Smooth muscle cell of bladder (primary cell): ENCODE results near the gene PRAC1. TPM values are rescaled to one million over a fixed set of nuclear protein-coding genes. Genes with fewer than 3 reads are reported as not detected.

Experiments
- total RNA-seq: library from RNA; depleted of rRNA; stranded (reverse); fragments of >200 nt; gene quantifications from 2 replicates; pipeline ENCODE4 v1.2.3, GENCODE V29; 2014

PRAC1 gene
- total RNA-seq = not detected in 2 replicates

DNA sequence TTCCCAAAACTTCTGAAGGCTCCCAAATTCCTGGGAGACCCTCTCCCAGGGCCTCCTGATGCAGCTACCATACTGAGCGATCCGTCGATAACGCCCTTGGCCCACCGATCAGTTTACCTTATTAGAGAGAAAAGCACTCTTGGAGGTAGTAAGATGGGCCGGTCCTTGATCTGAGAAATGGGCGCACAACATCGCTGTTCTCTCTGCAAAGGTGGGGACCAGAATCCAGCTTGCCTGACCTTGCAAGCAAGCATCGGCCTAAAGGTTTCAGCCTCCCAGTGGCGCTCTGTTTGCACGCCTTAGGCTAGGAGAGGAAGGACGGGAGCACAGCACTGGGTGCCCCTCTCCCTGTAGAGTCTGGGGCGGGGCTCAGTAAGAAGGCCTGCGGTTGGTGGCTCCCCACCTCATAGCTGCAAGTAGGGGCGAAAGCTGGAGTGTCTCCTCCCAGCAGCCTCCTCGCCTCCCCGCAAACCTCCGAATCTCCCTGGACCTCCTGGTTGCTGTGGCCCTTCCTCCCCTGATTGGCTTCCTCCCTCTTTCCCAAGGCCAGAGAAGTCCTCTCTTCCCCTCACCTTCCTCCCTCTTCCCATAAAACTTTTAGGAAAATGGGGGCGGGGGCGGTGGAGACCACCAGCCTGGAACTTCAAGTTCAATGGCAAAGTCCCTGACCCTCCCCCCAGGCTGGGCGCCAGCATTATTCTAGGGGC is at the start of gene PRAC1:
TSS of gene PRAC1 (minus strand) at position 318 of the 707 bp plus-strand sequence. CDS start at position 192, 126 bp downstream.

DNA sequence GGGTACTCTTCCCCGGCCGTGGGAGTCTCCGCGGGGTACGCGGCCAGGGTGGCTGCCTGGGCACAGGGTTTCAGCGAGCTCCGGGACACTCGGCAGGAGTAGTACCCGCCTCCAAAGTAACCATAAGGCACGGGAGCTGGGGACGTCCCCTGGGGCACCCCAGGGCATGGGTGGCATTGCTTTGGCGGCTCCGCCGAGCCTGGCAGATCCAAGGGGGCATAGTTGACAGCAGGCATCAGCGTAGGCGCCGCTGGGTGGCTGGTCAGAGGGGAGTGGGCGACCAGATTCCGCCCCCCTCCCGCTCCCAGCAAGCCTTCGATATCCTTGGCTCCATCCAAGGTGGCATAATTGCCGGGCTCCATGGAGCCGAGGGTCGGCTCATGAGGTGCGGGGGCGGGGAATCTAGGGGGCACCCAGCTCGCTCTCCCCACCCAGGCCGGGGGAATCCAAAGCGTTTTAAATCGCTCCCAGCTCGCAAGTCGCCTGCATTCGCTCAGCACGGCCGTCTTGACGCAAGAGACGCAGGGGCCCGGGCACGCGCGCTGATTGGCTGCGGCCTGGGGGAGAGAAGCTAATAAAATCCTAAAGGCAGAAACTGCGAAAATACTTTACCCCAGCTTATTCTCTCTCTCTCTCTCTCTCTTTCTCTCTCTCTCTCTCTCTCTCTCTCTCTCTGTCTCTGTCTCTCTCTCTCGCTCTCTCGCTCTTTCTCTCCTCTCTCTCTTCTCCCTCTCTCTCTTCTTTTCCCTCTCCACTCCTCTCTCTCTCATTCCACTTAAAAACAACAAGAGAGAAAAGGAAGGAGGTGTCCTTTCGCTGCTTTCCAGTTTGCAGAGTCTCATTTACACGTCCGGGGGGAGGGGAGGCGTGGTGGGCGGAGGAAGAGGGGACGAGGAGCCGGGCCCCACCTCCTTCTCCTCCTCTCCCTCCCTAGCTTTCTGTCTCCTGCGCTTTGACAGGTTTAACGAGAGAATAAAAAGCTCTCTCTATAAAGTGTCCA is 6.2 kb upstream of the PRAC1 start, which contains the start of gene HOXB13:
TSS of gene HOXB13 (minus strand) at position 519 of the 1,000 bp plus-strand sequence. CDS start at position 362, 157 bp downstream.

DNA sequence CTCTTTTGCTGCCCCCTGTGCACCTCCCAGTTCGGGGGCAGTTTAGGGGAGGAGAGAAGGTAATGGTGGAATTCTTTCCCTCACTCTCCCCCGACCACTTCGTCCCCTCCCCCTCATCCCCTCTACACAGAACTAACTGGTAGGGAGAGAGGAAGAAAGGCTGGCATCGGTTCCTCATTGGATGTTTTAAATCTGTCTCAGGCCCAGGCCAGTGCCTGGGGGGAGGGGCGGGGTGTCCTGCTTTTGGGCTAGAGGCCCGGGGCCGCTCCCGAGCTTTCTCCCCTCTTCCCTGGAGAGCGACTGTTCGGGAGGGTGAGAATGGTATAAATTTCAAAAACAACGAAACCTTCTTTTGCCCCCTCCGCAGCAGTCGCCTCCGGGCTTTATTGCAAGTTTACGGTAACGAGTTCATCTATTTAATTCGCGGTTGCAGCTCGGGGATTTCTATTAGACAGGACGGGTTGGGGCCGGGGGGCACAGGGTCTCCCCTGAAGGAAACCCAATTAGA is 651 bp upstream of the PRAC1 start, which contains the start of gene PRAC2:
TSS of gene PRAC2 (plus strand) at position 271 of the 508 bp plus-strand sequence. CDS start 1,226 bp downstream, outside the sequence.

Other genes starting within 250 kb of the PRAC1 start
- not detected in 2 replicates for gene HOXB1, start 191.5 kb downstream of the PRAC1 start, total RNA-seq
- 0.55 and 0.85 TPM in 2 replicates for gene HOXB2, start 177.4 kb downstream of the PRAC1 start, total RNA-seq
- gene HOXB4, start 144.2 kb downstream of the PRAC1 start, total RNA-seq = under 0.01 TPM in 1 of 2 replicates, not detected in the other
- gene HOXB3, start 132.3 kb downstream of the PRAC1 start, total RNA-seq = under 0.01 and 0.28 TPM in 2 replicates
- not detected in 2 replicates for gene HOXB5, start 128.7 kb downstream of the PRAC1 start, total RNA-seq
- 0.09 TPM in 1 of 2 replicates, not detected in the other for gene HOXB6, start 117.5 kb downstream of the PRAC1 start, total RNA-seq
- not detected in 2 replicates for gene HOXB7, start 111.5 kb downstream of the PRAC1 start, total RNA-seq
- gene HOXB8, start 107.2 kb downstream of the PRAC1 start, total RNA-seq = not detected in 2 replicates
- gene HOXB9, start 96.2 kb downstream of the PRAC1 start, total RNA-seq = not detected in 2 replicates
- 0.46 TPM in 1 of 2 replicates, not detected in the other for gene PRAC2, start 667 bp upstream of the PRAC1 start, total RNA-seq
- 0.28 and 0.74 TPM in 2 replicates for gene HOXB13, start 6.2 kb upstream of the PRAC1 start, total RNA-seq
- gene TTLL6, start 94.7 kb upstream of the PRAC1 start, total RNA-seq = 0.18 and 0.57 TPM in 2 replicates
- 46.4 and 48.2 TPM in 2 replicates for gene CALCOCO2, start 108.5 kb upstream of the PRAC1 start, total RNA-seq
- 30.4 and 30.5 TPM in 2 replicates for gene ATP5MC1, start 170.3 kb upstream of the PRAC1 start, total RNA-seq
- 46.1 and 55.7 TPM in 2 replicates for gene UBE2Z, start 185.9 kb upstream of the PRAC1 start, total RNA-seq
- gene SNF8, start 222.3 kb upstream of the PRAC1 start, total RNA-seq = 136 and 137 TPM in 2 replicates
- gene GIP, start 246.1 kb upstream of the PRAC1 start, total RNA-seq = not detected in 2 replicates